G401.6 (cell line): Measurements from ENCODE around the gene PRDM16.
"Not testable (repeated sequence)": the region's sequence is repeated elsewhere in the genome, so short reads cannot be mapped to it uniquely, and the experiment has no call there.

ENCODE experiments used
- FAIRE-seq: peaks from 2 replicates; lab custom pipeline; 2012; peaks lifted over from hg19 to GRCh38; lab: Jason Lieb, UNC

PRDM16 gene

DNA sequence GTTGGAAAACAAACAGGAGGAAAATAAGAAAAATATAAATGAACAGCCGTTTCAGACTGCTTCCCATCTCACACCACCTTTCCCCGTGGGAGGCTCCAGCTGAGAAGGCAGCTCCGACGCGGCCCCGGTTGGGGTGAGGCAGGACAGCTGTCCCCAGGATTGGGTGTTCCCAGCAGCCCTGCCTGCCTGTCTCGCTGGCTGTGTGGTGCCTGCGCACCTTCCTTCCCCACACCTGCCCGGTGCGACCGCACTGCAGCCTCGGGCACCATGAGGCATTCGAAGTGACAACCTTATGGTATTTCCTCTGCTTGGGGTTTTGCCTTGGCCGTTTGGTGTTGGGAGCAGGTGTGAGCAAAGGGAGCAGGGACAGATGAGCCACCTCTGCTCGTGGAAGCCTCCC, 161.6 kb downstream of the PRDM16 start:
- FAIRE-seq: no peak

DNA sequence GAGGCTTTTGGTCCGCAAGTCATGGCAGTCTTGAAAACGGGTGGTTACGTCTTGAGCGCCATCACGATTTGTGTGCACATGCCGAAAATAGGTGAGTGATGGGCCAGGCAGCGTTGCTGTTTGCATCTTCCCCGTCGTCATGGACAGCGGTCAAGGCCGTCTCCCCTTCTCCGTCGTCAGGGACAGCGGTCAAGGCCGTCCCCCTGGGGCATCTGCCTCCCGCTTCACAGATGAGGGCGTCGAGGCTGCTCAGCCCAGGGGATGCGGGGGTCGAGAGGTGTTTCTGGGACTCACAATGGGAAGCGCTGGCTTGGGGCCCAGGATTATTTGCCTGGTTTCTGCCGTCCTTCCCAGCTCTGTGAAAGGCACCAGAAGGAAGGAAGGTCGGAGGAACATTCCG, 162.2 kb downstream of the PRDM16 start:
- FAIRE-seq: no peak

DNA sequence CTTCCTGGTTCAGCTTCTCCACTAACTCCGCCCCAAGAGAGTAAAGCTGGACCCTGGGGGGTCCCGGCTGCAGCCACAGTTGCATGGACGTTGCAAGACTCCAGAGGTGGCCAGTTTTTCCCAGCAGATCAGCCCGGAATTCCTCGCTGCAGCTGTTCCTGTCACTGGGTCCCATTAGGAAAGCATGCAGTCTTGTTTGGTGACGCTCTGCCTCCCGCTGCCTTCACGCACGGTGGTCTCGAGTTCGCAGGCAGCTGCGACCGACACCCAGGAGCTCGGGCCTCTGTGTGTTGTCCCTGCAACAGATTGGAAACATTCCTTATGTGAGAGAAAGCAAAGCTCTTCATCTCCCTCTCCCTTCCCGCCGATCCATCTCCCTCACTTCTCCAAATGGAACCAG, 162.8 kb downstream of the PRDM16 start:
- FAIRE-seq: no peak

DNA sequence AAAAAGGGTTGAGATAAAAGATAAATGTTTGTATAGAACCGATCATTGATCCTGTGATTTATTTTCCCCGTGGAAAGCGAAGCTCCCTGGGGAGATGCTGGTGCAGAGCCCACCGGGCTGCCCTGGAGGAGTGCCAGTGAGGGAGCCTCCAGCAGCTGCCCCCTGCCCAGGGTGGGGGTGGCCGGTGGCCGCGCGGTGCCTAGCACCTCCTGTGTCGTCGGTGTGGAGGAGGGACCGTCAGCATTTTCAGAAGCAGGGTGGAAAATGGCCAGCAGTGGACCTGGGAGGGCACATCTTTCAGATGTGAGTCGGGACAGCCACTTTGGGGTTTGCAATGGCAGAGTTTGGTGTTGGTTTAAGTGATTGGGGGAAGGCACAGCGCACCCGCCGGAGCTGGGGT, 164.0 kb downstream of the PRDM16 start:
- no peak for FAIRE-seq

DNA sequence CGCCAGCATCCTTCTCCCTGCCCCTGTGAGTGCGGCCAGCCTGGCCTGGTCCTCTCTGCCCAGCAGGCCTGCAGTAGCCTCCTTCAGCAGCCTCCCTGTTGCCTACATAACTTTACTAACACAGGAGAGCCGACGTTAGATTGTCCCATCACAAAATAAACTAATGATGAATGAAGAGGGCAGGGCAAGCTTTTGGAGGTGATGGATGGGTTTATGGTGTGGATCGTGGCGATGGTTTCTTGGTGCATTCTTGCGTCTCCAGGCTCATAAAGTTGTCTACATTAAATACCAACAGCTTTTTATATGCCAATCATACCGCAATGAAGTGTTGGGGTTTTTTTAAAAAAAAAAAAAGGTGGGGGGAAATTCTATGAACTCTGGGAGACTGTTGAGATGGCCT, 164.5 kb downstream of the PRDM16 start:
- FAIRE-seq: no peak

DNA sequence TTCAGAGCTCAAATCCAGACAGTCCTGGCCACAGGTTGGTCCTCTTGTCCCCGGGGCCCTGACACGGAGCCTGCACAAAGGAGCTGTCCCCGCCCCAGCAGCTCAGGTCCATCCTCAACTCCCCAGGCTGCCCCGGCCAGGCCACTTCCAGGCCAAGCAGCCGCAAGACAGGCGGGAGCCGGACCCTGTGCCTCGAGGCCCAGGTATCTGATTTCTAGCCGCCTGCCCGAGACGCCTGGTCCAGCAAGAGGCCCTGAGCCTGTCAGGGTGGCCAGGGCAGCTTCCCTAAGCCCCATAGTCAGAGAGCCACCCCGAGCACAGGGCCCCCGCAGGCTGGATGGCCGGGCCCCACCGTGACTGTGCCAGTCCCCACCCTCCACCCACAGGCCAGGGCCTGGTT, 165.3 kb downstream of the PRDM16 start:
- FAIRE-seq: no peak

DNA sequence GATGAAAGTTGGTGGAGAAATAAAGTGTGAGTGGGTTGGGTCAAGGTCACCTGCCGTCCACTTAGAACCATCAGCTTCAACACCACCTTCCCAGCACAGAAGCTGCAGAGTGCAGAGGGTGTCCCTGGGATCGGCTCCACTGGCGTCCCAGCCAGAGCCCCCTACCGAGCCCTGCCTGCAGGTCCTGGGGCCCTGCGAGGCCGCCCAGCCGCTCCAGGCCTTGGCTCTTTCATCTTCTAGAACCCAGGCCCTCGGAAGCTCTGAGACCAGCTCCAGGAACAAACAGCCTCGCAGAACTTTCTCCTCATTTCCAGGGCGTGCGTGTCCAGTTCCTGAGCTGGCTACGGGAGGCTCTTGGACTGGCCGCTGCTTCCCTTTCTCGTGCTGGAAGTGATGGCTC, 166.0 kb downstream of the PRDM16 start:
- FAIRE-seq: no peak

DNA sequence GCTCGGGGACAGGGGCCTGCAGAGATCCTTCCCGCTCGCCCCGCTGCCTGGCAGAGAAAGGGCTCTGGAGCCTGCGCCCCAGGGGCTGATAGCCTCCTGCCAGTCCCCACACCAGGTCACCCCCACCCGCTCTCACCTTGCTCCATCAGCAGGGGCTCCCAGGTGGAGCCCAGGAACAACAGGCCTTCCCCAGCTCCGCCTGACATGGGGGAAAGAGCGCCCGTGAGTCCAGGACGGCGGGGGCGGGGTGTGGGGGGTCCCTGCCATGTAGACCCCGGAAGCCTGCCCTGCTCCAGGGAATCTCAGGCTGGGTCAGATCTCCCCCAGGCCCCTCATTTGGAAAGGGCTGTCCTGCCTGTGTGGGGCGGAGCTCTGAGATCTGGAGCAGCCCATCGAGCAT, 166.5 kb downstream of the PRDM16 start:
- no peak for FAIRE-seq

DNA sequence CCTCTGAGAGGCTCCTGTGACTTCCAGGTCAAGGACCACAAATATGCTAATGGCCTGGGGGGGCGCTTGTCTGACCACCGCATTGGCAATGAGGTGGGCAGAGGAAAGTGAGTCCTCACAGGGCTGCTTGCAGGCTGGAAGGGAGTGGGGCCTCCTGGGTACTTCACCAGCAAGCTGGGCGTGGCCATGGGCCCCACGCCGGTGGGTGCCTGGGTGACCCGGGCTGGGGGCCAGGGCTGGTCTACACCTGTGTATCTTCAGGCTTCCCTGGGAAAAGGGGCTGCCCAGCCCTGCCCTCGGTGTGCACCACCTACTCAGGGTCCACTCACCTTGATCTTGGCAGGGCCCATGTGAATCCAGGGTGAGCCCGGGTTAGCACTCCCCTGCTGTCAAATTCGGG, 167.4 kb downstream of the PRDM16 start:
- FAIRE-seq: no peak

DNA sequence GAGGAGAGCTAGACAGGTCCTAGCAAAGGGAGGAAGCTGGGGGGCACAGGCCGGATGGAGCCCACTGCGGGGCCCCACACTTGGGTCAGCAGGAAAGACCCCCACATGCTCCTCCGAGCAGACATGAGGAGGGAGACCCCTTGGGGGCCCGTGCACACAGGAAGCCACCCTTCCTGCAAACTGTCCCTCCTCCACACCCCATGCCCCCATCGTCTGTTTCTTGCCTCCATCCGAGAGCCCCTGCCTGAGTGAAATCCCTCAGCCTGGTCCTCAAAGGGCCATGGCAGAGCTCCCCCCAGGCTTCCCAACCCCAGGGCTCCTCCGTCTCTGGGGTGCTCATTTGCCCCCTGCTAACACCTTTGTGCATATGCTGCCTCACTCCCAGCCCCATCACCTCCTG, 168.0 kb downstream of the PRDM16 start:
- no peak for FAIRE-seq

DNA sequence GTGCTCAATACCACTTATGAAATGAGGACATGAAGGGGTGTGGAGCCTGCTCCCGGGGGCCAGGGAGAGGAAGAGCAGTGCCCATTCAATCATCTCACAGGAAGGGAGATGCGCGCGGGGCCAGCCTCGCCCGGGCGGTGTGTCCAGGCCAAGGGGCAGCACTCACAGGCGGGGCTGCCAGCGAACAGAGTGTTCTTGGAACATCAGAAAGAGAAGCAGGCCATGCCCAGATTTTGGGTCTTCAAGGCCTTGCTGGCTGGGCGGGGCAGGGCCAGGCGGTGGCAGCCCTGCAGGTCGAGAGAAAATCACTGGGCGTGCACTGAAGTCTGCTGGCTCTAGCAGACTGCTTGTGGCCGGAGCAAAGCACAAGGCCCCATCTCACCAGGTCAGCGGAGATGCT, 168.6 kb downstream of the PRDM16 start:
- no peak for FAIRE-seq

DNA sequence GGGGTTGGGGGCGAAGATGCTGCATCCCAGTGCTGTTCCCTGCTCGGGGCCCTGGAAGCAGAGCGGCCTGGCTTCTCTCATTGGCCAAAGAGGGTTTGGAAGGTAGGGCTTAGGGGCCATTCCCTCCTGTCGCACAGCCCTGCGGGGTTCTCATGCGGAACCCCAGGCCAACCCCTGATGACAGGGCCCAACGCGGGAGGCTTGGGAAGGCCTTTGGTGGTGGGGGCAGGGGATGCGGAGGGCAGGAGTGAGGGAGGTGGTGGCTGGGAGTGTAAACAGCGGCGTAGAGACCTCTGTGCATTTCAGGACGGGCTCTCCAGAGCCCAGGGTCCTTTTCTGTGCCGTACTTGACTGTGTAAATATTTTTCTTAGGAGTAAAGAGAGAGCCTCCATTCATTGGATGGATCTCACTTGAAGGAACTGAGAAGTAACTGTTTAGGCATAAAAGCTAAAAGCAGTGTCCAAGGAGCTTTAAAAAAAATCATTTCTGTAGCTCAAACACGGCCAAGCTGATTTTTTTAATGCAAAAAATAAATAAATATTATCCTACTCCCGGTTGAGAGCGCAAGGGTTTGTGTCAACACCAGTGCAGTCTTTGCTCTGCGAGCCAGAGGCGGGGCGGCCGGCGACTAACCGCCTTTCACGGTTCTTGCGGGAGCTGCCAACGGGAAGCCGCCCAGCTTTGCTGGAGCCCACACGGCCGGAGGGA, 169.1 kb downstream of the PRDM16 start:
- no peak for FAIRE-seq

DNA sequence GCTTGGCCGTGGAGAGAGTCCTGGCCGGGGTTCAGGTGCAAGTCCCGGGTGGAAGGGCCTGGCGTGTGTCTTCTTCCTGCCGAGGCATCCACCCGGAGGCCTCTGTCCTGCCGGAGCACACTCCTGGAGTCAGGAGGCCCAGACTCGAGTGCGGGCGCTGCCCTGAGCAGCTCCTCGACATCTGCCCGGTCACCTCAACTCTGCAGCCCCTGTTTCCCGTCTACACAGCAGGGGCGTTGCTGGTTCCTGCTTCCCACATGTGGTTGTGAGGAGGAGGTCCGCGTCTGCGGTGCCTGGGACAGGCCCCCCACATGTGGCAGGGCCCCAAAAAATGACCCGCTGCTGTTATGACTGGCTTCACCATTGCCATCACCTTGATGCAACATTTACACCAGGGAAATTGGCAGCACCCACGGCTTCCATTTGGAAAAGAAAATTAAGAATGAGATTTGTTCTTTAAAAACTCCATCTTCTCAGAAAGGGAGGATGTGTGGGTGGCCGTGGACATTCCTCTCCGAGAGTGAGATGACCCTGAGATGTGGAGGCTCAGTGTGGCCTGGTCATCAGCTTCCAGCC, 169.8 kb downstream of the PRDM16 start:
- no peak for FAIRE-seq

DNA sequence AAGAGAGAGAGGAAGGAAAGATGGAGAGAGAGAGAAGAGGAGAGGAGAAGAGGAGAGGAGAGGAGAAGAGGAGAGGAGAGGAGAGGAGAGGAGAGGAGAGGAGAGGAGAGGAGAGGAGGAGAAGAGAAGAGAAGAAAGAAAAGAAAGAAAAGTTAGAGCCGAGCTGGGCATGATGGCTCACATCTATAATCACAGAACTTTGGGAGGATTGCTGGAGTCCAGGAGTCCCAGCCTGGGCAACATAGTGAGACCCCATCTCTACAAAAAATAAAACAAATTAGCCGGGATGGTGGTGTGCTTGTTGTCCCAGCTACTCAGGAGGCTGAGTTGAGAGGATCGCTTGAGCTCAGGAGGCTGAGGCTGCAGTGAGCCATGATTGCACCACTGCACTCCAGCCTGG, 171.0 kb downstream of the PRDM16 start:
- not testable (repeated sequence) for FAIRE-seq

DNA sequence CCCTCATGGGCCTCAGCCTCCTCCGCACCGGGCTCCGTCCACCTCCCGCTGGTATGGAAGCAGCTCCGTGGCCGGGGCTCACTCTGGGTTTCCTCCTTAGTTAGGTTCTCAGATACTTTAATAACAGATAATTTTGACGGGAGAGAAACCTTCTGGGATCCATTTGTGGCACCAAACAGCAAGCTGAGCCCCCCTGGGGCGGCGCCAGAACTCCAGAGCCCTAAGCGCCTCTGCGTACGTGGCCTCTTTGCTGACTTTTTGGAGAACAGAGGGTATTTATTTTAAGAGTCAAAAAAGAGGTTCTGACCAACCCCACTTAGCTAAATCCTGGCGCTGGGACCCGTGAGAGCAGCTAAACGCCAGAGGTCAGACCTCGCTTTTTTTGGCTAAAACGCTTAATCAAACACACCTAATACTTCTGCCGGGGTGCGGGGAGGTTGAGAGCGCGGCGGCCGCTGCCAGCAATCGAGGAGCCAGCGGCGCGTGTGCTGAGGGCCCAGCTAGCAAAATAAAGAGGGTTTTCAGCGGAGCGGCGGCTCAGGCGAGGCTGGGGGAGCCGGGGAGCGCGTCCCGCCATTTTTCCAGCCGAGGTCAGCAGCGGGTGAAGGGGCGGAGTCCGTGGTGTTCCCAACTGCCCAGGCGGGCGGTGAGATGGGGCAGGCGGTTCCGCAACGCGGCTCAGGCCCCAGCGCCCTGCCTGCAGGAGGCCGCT, 171.7 kb downstream of the PRDM16 start:
- no peak for FAIRE-seq

DNA sequence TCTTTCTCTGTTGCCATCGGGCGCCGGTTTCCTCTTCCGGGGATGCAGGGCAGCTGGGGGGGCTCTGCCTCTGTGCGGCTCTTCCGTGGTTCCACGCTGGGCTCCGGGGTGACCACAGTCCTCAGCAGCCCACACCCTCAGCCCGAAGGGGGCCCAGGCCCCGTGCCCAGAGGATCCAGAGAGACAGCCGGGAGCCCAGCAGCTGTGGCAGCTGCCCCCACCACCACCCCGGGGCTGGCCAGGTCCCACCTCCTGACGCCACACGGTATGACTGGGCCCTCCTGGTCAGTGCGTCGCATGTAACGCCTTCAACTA, 172.2 kb downstream of the PRDM16 start:
- no peak for FAIRE-seq

DNA sequence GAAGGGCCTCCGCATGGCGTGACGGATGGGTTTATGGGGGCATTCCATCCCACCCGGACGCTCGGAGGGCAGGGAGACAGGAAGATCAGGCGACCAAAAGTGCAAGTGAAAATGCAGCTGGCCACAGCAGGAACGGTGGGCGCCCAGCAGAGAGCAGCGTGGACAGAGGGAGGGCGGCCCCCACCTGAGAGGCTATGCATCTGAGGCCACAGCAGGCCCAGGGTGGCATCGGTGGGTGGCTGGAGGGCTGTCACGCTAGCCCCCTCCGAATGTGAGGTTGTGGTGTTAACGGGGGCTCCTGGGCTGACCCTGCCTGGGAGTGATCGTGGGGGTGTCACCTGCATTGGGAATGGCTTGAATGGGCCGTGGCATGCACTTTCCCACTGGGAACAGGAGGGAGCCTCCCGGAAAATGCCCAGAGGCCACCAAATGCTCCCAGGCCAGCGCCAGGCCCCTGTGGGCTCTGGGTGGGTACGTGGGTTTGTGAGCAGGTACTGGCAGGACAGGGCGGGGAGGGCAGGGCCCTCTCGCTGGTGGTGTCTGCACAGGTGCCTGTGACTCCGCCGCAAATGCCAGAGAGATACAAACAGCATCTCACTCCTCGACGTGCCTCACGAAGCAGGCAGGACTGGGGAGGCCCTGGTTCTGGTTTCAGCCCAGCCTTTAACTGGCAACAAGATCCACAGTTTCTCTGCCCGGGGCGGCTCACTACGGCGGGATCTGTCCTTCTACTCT, 172.8 kb downstream of the PRDM16 start:
- no peak for FAIRE-seq

DNA sequence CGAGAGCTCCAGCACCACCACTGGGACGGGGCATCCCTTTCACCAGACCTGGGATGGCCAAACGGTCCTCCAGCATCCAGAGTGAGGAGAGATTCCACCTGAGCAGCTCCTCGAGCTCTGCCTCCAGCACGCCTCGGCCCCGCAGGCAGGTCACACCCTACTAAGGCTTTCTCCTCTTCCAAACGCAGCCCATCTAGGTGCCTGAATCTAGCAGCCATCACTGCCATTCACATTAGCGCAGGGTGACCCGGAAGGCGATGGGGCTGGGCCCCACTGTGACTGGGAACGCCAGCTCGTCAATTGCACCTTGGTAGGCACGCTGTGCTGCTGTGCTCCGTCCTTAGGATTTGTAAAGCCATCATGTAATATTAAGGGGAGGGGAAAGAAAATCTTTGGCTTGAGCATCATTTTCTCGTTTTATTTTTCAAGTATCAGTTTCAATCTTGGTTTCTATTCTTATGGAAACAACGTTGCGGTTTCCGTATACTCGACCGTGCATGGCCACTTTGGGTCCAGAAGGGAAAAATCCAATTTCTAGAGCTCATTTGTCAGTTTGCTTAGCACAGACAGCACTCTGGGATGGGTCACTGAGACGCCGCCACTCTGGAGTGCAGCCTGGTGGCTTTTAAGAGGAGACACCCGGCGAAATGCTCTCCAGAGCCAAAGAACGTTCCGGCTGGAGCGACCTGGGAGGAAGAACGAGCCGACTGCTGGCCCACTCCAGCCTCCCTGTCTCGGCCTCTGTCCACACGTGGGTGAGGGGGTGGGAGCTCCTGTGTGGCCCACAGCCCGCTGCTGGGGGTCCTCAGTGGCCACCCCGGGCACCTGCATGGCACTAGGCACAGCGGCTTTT, 173.6 kb downstream of the PRDM16 start:
- no peak for FAIRE-seq

DNA sequence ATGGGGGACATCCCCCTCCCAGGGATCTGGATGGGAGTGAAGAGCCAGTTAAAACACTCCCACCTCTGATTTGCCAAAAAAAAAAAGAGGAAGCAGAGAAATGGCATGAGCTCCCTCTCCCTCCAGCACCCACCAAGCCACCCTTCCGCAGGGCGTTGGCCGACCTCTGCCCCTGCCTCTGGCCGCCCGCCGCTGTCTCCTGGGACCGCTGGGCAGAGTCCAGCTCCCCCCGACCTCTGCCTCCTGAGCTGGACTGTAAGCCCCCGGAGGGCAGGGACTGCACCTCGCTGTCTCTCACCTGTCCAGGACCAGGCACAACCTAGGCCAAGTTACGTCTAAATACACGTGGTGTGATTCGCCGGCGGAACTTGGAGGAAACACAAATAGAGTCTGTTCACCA, 174.3 kb downstream of the PRDM16 start:
- no peak for FAIRE-seq

DNA sequence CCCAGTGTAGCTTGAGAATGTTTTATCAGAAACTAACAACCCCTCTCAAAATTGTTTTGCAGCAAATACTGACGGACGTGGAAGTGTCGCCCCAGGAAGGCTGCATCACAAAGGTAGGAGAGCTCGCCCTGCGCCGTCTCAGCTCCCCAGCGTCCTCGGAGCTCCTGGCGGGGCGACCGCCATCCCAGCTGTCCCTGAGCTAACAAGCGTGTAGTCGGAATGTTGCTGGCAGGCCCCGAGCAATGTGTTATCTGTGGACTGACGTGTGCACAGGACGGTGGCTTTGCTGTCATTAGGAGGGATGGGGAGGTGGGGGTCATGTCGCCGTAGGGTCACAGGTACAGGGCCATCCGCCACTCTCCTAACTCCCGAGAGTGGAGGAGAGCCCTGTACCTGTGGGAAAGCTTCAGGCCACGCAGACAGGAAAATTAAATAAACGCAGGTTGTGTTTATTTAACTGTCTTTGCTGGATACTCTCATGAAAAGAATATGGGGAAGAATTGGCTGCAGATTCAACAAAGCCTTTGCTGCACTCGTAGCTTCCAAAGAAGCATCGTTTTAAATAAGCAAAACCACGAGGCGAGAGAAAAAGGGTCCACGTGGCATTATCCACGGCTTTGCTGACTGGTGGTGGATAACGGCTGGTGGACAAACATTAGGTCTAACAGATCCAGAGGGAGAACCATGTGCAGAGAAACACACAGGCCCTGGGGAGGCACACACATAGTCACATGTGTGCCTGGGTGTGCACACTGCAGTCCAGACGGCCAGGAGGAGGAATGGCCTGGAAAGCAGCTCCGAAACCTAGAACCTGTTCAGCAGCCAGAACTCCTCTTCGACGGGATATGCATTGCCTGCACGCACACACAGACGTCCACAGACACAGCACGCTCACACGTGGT, 175.3 kb downstream of the PRDM16 start:
- FAIRE-seq: no peak

DNA sequence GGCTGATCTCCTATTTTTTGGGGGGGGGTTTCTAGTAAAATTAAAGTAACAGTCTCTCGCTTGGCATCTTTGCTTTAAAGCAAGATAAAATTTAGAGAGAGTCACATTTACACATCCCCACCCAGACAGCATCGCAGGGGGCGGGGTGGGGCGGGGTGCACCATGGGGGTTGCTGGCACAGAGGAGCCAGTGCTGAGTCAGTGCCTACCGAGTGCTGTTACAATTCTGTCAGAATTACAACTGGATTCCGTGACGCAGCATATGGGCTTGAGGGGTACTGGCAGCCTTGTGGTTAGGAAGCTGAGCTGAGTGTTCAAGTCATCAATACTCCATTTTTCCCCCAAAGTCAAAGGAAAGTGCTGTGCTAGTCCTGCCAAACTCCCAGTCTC, 175.9 kb downstream of the PRDM16 start:
- FAIRE-seq: no peak
